Glomerular endothelial cell (primary cell): Measurements from ENCODE around the gene PACSIN2. TPM values are rescaled to one million over a fixed set of nuclear protein-coding genes. Genes with fewer than 3 reads are reported as not detected.

Source experiments
- DNase-seq: peaks from one replicate; pipeline ENCODE4 v3.0.0-alpha.2; 2011; ENCODE audit warnings: low read depth, low spot score; ENCODE audit errors: extremely low read depth
- total RNA-seq: library from RNA; depleted of rRNA; stranded (reverse); fragments of >200 nt; gene quantifications from 2 replicates; pipeline ENCODE4 v1.2.3, GENCODE V29; 2015

Gene PACSIN2
- total RNA-seq, 1 donor from 2014 or later, result 68.7 TPM

- DNase-seq, result no peak
These were observed 125.6 kb downstream of the PACSIN2 start for GRCh38 chr22:42889304-42889703.

- DNase-seq, result no peak
These were observed 127.1 kb downstream of the PACSIN2 start for GRCh38 chr22:42887523-42888507.

GRCh38 chr22:42887120-42887519, 127.8 kb downstream of the PACSIN2 start:
- no peak for DNase-seq

- no peak for DNase-seq
These were observed 129.5 kb downstream of the PACSIN2 start for GRCh38 chr22:42885446-42885845.

- DNase-seq, result no peak
These were observed 130.2 kb downstream of the PACSIN2 start for GRCh38 chr22:42884616-42885375.

GRCh38 chr22:42883970-42884369, 131.0 kb downstream of the PACSIN2 start:
- no peak for DNase-seq

GRCh38 chr22:42883121-42883520, 131.8 kb downstream of the PACSIN2 start:
- DNase-seq, result no peak

GRCh38 chr22:42881982-42882656, 132.8 kb downstream of the PACSIN2 start:
- DNase-seq, result no peak

- DNase-seq, result no peak
These were observed 133.7 kb downstream of the PACSIN2 start for GRCh38 chr22:42881298-42881697.

GRCh38 chr22:42880815-42881214, 134.1 kb downstream of the PACSIN2 start:
- no peak for DNase-seq

- DNase-seq, result no peak
These were observed 135.5 kb downstream of the PACSIN2 start for GRCh38 chr22:42879371-42880021.

GRCh38 chr22:42878561-42879305, 136.2 kb downstream of the PACSIN2 start:
- DNase-seq, result no peak

GRCh38 chr22:42877597-42878340, 137.2 kb downstream of the PACSIN2 start:
- no peak for DNase-seq

- no peak for DNase-seq
These were observed 137.8 kb downstream of the PACSIN2 start for GRCh38 chr22:42877158-42877557.

- DNase-seq, result no peak
These were observed 138.9 kb downstream of the PACSIN2 start for GRCh38 chr22:42876041-42876440.

- DNase-seq, result no peak
These were observed 140.9 kb downstream of the PACSIN2 start for GRCh38 chr22:42874010-42874409.

GRCh38 chr22:42873356-42873755, 141.6 kb downstream of the PACSIN2 start:
- no peak for DNase-seq

GRCh38 chr22:42872821-42873220, 142.1 kb downstream of the PACSIN2 start:
- no peak for DNase-seq
